Body of pancreas (tissue), 4 donors: ENCODE results near the gene BANP.
"Not testable (repeated sequence)": the region's sequence is repeated elsewhere in the genome, so short reads cannot be mapped to it uniquely, and the experiment has no call there.

Experiments used
- POLR2A ChIP-seq, 3 donors: fragments of 450-650 bp; IDR thresholded peaks; one replicate each; pipeline ENCODE4 v1.6.1; 2016; ENCODE audit warnings: antibody characterized with exemption in 3 of 3, mild to moderate bottlenecking in 2 of 3
- TF ChIP-seq, protein P1 (sequence below), 7 experiments: fragments of 450-650 bp in 4 of 7; fragments of 200-600 bp in 3 of 7; sonication (generic) in 3 of 7; IDR thresholded peaks; one replicate each; pipeline ENCODE4 v1.5.1; 2016 to 2019; ENCODE audit warnings: antibody characterized with exemption in 7 of 7

DNA sequence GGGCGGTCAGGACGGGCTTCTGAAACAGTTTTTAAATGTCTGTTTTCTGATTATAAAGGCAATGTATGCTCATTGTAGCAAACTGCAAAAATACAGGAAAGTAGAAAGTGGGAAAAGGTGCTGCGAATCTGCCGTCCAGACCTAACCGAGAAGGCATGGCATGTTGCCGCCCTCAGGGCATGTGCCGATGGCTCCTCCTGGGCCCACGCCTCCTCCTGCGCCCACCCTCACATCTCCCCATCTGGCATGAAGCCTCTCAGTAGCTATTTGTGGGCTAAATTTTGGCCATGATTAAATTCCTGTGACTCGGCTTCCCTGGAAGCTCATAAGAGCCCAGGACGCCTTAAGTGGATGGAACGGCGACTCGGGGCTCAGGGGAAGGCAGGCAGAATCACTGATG, 148.7 kb downstream of the BANP start:
- TF ChIP-seq, protein P1, sequence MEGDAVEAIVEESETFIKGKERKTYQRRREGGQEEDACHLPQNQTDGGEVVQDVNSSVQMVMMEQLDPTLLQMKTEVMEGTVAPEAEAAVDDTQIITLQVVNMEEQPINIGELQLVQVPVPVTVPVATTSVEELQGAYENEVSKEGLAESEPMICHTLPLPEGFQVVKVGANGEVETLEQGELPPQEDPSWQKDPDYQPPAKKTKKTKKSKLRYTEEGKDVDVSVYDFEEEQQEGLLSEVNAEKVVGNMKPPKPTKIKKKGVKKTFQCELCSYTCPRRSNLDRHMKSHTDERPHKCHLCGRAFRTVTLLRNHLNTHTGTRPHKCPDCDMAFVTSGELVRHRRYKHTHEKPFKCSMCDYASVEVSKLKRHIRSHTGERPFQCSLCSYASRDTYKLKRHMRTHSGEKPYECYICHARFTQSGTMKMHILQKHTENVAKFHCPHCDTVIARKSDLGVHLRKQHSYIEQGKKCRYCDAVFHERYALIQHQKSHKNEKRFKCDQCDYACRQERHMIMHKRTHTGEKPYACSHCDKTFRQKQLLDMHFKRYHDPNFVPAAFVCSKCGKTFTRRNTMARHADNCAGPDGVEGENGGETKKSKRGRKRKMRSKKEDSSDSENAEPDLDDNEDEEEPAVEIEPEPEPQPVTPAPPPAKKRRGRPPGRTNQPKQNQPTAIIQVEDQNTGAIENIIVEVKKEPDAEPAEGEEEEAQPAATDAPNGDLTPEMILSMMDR (IDR thresholded peaks at IDR 0.05) = not testable (repeated sequence)
- TF ChIP-seq POLR2A (IDR thresholded peaks at IDR 0.05) = not testable (repeated sequence)
